Activated CD8-positive, alpha-beta memory T cell treated with anti-CD3 and anti-CD28 coated beads, Interleukin-2, amount 50 U/mL, for 48 hours (primary cell): ENCODE results near the gene REX1BD.
A peak's percentile ranks its signal among the peaks of the same experiment; 100 is the strongest.

Source experiments
- DNase-seq: peaks from one replicate; pipeline ENCODE4 v3.0.0-alpha.2; 2020

REX1BD gene

DNA sequence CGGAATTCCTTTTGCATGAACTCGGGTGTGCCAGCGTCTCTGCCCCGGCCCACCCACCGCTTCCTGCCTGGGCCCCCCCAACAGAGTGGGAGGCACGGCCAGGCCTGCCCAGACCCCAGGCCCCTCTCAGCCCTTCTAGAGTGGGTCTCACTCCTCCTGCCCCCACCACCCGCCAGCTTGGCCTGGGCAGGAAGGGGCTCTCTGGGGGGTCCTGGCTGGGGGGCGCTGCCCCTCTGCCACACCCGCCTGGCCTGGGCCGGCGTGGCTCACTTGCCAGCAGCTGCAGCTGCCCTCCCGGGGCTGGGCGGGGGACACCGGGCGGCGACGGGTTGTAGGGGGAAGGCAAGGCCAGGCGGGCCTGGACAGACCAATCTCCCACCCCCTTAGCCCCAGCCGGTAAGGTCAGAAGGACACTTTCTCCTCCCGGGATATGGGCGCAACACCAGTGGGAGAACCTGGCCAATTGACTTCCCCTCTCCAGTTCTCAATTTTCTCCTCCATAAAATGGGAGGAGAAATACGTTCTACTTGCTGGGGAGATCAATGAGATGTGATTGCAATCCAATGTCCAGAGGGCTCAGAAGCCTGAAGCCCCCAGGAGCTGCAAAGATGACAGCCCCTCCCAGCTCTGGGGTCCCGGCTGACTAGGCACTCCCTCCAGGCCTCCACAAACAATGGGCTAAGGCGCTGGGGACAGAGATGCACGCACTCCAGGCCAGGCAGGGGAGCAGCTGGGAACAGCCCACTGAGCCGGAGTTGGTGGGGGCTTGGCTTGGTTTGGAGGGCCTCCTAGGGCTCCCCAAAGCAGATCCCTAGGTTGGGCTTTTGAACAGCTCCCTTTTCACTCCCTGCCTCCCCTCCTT, 15.6 kb downstream of the REX1BD start:
- DNase-seq, result peak; percentile 54

DNA sequence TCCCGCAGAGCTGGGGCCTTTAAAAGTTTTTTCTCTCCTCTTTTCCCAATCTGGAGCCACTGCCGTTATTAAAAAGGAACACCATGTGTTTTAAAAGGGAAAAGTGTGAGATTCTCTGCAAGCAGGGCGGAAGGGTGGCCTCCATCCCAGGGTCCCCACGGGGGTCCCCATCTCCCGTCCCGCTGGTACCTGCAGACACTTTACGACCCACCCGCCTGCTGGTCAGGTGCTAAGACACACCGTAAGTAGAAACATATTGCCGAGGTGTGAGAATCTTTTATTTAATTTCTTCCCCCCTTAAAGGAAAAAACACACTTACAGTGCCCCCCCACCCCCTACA, 16.2 kb downstream of the REX1BD start:
- no peak for DNase-seq

DNA sequence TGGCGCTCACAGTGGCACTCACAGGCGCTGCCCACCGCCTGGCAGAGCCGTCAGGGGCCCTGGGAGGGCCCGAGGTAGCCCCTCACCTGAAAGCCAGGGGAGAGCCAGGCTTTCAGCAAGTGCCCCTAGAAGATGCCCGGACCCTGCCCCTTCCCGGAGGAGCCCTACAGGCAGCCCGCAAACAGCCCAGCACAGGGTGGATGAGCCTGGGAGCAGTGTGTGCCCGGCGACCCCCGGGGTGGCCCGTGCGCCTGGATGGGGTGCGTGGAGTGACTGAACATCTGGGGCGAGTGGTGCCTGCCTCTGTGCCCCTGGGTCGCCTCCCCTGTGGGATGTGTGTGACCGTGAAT, 16.6 kb downstream of the REX1BD start:
- DNase-seq, result no peak

DNA sequence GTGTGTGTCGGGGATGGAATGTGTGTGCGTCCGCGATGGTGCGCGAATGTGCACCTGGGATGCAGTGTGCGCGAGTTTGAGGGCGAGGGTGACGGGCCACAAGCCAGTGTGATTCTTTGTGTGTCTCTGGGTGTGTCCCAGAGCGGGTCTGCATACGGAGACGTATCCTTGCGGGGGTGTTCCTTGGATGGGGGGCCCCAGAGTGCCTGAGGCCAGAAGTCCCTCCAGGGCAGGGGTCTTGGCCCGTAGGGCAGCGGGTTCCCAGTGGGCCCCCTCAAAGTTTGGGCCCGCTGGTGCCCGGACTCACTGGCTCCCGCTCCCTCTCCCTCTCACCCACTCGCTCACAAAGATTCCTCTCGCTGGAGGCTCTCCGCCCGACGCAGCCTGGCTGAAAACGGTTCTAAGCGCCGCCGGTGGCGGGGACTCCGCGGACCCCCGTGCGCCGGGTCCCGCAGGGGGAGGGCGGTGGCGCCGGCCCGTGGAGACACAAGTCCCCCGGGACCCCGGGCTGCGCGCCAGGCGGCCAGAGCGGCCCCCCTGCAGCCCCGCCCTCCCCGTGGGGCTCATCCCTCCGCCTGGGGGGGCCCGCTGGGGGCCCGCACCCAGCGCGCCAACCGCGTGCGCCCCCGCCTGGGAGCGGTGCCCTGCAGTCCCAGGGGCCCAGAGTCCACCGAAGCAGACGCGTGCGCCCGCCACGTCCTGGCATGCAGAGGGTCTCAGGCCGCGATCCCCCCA, 17.1 kb downstream of the REX1BD start:
- DNase-seq, result peak; percentile 53

DNA sequence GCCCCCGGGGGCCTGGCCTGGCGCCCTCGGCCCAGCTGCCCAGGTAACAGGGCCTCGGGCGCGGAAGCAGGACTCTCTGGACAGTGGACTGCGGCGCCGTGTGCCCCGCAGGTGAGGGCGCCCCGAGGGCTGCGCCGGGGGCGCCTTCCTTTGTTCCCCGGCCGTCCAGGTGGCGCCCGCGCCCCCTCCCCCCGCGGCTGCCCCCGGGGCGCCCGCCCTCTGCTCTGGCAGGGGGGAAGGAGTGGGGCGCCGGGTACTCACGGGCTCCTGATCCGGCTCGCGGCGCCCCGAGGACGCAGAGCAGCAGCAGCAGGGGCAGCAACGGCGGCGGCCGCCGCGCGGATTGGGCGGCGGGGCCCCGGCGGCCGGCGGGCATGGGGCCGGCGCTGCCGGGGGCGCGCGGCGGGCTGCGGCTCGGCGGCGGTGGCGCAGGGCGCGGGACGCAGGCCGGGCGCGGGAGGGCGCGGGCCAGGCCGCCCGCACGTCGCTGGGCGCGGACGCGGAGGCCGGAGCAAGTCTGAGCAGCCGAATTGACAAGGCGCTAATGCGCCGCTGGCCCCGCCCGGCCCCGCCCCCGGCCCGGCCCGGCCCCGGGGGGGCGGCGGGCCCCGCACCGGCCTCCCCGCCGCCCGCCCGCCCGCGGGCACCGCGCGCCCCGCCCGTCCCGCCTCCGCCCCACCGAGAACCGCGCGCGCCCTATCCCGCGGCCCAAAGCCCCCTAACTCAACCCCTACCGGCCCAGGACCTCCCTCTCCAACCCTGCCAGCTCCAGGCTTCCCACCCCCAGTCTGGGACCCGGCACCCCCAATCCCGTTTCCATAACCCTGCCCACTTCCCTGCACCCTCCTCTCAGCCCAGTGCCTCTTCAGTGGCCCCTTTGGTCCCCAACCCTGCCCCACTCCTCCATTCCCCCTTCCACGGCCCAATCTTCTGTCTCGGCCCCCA, 18.0 kb downstream of the REX1BD start, which contains the start of gene CRLF1:
TSS of gene CRLF1 (minus strand) at position 519 of the 945 bp plus-strand sequence. CDS start at position 376, 143 bp downstream.
- DNase-seq, result no peak

DNA sequence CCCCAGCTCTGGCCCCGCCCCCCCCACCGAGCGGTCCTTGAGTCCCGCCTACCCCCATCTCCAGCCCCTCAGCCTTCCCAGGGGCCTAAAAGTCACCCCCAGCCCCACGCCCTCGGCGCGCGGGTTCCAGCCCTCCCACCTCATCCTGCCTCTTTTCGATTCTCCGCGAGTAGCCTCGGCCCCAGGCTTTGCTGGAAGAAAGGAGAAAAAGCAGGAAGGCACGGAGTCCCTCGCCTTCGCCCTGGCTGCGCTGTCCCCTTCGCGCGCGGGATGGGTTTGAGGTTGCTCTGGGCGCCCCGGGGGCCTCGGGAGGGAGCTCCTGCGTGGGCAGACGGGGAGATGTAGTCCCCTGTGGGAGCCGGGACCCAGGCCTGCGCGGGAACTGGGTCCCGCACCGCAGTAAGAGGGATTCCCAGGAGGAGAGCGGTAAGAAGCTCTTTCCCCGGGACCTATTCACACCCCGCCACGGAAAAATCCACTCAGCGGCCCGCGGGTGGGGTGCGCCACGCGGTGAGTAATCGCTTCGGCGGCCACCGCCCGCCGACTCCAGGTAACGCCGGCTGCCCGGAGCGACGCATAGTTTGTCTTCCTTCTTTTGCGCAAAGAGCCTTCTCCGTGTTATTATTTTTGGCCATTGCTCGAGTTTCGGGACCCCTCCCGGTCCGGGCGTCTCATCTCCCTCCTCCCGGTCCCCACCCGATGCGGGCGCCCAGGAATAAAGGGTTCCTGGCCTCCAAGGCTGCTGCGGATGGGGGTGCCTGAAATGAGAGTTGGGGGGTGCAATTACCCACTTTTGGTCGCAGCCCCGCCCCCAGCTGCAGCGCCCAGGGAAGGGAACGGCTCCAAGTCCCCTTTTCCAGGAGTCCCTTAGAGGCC, 18.9 kb downstream of the REX1BD start:
- no peak for DNase-seq

DNA sequence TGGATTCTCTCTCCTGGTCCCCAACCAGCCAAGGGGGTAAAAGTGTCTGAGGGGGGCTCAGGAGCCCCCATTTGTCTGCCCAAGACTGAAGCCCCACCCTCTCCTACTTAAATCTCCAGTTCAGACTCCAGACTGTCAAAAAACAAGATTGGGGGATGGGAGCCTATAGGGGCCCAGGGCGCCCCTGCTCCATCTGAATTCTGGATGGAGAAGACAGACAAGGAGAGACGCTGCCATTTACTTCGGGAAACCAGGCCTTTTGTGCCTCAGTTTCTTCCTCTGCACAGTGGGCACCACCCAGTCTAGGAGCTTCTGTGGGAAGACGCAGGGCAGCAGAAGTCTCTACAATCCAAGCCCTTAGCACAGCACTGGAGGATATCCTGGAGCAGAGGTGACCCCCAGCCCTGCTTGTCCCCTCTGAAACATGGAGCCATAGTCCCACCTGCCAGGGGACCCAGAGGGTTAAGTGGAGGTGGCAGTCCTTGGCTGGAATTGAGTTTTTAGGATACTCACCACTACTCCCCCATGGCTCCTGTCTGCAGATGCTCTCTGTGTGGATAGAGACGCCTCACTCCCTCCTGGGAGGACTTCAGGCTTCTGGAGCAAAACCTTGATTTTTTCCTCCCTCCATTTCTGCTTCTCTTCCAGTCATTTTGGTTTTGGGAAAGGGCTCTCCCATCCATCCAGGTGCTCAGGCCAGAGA, 19.7 kb downstream of the REX1BD start:
- DNase-seq, result no peak

DNA sequence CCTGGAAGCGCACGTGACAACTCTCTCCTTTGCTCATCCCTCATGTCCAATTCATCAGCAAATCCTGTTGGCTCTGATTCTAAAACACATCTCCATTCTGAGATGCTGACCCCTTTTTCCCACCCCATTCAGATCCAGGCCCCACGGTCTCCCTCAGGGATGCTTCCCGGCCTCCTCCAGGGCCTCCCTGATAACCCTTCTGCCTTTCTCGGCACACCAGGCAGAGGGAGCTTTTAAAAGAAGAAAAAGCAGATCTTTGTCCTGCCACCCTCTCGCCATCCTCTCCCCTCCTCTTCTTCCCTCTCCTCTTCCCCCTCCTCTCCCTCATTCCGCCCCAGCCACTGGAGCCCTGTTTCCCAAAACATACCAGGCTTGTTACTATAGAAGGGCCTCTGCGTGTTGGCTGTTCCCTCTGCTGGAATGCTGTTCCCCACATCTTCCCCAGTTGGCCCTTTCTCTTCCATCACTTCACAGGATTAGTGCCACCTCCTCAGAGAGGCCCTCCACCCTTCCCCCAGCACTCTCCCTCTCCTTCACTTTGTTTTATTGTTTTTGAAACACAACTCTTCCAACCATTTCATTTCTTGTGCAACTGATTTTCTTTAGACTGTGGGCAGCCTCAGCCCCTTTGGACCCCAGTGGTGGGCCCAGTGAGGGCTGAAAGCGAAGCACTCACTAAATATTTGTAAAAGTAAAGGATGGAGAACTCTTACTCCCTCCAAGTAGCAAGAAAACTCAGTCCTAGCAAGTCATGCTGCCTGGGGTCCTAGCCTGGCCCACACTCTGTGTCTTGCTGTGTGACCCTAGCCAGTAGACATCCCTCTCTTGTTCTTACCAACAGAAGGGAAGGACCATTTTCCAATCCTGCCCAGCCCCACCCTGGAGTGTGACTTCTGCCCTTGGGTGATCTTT, 20.5 kb downstream of the REX1BD start:
- DNase-seq, result no peak

DNA sequence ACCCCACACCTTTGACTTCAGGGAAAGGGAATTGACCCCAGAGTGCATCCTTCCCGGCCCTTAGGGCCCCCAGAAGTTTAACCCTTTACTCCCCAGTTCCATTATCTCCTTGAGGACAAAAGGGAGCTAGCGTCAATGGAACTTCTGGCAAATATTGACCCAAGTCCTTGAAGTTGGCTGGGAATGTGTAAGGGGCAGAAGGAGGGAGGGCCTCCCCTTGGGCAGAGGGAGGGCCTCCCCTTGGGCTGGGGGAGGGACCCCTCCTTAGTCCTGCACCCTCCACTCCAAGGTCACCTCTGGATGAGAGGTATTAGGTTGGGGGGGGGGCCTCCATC, 21.1 kb downstream of the REX1BD start:
- DNase-seq, result no peak

DNA sequence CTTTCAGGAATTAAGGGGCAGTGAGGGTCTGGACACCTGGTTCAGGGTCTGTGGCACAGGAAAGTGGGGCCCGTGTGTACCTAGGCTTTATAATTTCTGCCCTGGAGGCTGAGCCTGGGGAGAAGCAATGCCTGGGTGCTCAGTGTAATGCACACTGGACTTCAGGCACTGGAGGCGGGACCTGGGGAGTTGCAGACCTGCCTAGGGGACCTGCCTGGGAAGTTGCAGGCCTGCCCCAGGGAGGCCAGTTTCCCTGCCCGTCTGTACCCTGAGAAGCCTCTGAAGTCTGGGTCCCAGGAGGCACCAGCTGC, 21.6 kb downstream of the REX1BD start:
- DNase-seq, result no peak

DNA sequence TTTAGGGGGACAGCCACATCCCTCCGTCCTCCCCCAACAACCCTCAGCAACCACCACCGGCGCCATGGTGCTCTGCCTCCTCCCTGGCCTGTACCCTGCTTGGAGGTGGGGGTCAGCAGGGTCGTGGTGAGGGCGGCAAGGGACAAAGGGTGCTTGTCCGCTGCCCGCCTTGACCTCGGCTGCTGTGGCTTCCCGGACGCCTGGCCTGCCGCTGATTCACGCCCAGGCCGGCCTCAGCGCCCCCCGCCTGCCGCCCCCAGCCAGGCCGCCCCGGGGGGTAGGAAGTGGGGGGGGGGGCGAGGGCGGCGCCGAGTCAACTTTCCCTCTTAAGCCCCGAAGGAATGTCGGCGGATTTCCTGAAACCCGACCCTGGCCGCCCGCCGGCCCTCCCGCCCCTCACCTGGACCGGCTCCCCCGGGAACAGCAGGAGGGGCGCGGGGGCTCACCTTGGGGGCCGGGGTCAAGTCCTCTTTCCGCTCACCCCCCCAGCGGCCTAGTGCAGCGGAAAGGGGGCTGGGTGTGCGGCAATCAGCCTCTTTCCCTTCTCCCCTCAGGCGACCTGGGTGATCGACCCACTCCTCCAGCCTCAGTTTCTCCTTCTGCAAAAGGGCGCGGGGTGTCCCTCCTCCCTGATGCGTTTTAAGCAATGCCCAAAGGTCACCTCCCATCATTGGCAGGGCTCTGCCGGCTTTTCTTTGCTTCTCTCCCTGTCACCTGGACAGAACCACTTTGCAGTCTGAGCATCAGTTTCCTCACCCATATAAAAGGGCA, 22.1 kb downstream of the REX1BD start:
- no peak for DNase-seq

DNA sequence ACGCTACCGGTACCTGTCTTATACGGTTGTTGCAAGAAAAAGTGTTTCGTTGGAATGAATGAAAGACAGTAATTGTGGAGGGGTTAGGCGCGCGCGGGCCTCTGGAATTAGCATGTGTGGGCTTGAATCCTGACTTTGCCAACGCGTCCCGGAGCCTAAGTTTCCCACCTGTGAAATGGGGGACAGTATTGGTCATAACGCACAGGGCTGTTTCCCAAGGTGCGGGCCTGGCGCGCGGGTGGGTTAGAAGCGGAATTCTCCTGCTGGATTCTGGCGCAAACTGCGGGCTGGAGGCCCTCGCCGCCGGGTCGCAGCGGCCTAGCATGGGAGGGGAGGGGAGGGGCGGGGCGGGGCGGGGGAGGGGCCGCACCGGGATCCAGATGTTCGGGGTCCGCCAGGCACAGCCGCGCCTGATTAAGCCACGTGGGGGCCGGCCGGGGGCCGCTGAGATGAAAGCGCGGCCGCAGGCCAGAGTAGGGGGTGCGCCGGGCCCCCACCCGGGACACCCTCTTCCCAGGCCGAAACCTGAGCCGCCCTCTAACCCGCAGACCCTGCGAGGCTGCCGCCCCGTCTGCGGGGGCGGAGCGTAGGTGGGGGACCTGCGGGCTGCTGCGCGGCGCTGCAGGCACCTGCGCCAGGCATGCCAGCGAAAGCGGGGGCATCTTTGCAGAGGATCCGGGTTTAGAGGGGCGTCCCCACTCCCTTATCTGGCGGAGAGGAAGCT, 22.9 kb downstream of the REX1BD start:
- no peak for DNase-seq

DNA sequence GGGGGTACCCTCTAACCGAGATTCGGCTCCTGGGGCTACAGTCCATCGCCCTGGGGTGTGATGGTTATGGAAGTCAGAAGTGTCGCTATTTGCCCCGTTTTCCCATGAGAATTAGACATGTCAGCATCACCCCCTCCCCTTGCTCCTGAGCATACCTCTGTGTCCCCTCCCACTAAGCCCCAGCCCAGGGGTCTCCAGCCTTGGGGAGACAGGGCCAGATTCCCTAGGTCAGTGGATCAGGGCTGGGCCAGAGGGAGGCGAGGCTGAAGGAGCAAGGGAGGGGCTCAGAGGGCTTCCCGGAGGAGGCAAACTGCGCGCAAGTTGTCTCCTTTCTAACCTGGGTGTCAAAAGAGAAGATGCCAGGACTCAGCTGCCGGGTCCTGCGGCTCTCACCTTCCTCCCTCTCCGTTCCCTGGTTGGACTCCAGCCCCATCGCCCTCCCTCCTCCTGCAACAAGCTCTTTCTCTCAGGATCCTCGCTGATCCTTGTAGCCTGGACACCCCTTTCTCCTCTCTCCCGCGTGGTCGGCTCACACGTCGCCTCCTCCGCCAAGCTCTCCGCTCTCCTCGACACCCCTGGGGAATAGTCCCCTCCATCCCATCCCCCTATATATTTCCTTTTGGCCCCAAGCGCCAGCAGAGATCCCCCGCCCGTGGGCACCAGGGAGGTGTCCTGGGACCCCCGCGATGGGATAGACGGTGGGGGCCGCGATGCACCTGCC, 23.6 kb downstream of the REX1BD start:
- no peak for DNase-seq

DNA sequence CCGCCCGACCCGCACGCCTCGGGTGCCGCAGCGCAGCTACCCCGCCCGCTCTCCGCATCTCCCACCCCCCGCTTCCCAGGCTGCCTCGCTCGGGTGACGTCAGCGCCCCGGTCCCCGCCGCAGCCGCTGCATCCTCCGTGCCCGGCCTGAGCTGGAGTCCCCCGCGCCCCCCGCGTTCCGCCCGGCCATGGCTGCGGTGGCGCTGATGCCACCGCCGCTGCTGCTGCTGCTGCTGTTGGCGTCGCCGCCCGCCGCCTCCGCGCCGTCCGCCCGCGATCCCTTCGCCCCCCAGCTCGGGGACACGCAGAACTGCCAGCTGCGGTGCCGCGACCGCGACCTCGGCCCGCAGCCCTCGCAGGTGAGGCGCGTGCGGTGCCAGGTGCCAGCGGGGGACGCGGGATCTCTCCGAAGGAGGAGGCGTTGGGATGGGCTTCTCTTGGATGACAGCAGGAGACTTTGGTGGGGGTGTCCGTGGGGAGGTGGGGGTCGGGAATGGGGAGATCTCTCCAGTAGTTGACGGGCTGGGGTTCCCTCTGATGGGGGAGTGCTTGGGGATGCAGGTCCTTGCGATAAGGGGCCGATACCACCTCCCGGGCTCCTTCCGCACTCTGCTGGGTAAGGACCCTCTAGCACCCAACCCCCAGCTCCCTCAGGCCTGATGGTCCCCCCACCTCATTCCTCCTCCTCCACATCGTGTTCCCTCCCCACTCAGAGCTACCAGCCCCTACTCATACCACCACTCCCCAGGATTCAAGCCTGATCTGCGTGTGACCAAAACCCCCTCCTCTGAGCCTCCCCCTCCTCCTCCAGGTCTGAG, 24.4 kb downstream of the REX1BD start, which contains the start of gene TMEM59L:
TSS of gene TMEM59L (plus strand) at position 99 of the 817 bp plus-strand sequence. CDS start at position 188, 89 bp downstream.
- no peak for DNase-seq

DNA sequence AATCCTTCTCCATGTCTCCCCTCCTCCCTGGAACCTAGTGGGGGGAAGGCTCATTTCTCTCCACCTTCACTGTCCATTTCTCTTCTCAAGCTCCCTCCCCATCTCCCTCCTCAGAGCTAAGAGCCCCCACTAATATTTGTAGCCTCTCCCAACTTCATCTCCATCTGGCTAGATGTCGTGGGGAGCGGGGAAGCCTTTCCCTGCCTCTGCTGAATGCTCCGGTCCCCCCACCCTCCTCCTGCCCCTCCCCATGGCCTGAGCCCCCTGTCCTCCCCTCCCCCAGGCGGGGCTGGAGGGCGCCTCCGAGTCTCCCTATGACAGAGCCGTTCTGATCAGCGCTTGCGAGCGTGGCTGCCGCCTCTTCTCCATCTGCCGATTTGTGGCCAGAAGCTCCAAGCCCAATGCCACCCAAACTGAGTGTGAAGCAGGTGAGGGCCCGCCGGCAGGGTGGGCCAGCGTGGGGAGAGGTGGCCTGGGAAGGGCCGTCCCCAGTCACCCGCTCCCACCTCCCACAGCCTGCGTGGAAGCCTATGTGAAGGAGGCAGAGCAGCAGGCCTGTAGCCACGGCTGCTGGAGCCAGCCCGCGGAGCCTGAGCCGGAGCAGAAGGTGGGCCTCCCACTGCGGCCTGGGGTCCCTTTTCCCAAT, 25.1 kb downstream of the REX1BD start:
- no peak for DNase-seq

DNA sequence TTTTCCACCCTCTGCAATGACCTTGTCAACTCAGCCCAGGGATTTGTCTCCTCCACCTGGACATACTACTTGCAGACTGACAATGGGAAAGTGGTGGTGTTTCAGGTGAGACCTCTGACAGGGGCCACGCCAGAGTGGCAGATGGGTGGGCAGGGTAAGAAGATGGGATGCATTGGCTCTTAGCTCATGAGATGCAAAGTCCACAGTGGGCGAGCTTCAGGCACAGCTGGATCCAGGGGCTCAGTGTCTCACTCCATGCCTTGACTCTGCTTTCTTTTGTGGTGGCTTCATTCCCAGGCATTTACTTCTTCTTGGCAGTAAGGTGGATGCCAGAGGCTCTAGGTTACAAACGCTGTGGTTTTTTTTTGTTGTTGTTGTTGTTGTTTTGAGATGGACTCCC, 27.4 kb downstream of the REX1BD start:
- DNase-seq, result no peak

DNA sequence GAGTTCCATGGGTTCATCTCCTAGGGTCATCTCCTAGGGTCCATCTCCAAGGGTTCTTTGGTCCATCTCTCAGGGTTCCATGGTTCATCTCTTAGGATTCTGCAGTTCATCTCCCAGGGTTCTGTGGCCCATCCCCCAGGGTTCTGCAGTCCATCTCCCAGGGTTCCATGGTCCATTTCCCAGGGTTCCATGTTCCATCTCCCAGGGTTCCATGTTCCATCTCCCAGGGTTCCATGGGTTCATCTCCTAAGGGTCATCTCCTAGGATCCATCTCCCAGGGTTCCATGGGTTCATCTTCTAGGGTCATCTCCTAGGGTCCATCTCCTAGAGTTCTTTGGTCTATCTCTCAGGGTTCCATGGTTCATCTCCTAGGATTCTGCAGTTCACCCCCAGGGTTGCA, 29.0 kb downstream of the REX1BD start:
- no peak for DNase-seq
